PC-9 (cell line): ENCODE data around the gene TAS2R1. TPM values are rescaled to one million over a fixed set of nuclear protein-coding genes. Genes with fewer than 3 reads are reported as not detected.
"Not testable (repeated sequence)": the region's sequence is repeated elsewhere in the genome, so short reads cannot be mapped to it uniquely, and the experiment has no call there.

Source experiments
- BruUV-seq: library from RNA; stranded (reverse); fragments of 400-500 nt; replicated peaks from 2 replicates; lab custom pipeline; 2021; lab: Mats Ljungman, UMichigan
- CTCF ChIA-PET: fragments of 300-600 bp; sonication (Branson Sonifier 250); formaldehyde crosslinking; loops from one replicate; lab custom pipeline; 2022; ENCODE audit warnings: antibody characterized with exemption; lab: Charles Lee
- POLR2A ChIA-PET: fragments of 300-600 bp; sonication (Branson Sonifier 250); formaldehyde crosslinking; loops from one replicate; lab custom pipeline; 2022; ENCODE audit warnings: antibody characterized with exemption; ENCODE audit not compliant: unreplicated experiment; lab: Charles Lee
- DNase-seq, 2 experiments: peaks; one replicate each; pipeline versions ENCODE4 v3.0.0 to v3.0.0-alpha.2; 2015 to 2022; ENCODE audit warnings: mixed read lengths in 1 of 2
- H2AFZ ChIP-seq: fragments of 200-600 bp; sonication (generic); 2 replicates; pipeline ENCODE4 v1.8.1; 2017; ENCODE audit warnings: antibody characterized with exemption
- H3F3A ChIP-seq: fragments of 200-600 bp; sonication (generic); 2 replicates; pipeline ENCODE4 v1.8.1; 2017; ENCODE audit warnings: antibody characterized with exemption, mild to moderate bottlenecking, low read depth; ENCODE audit not compliant: insufficient read depth
- H3K27ac ChIP-seq: fragments of 200-600 bp; sonication (generic); 2 replicates; pipeline ENCODE4 v1.6.1; 2016; ENCODE audit warnings: mixed run types
- H3K27me3 ChIP-seq: fragments of 200-600 bp; sonication (generic); 2 replicates; pipeline ENCODE4 v1.6.1; 2016; ENCODE audit warnings: low read depth, mixed run types; ENCODE audit not compliant: insufficient read depth
- H3K36me3 ChIP-seq: fragments of 200-600 bp; sonication (generic); 2 replicates; pipeline ENCODE4 v1.6.1; 2016; ENCODE audit warnings: low read depth, mixed run types
- H3K4me1 ChIP-seq: fragments of 200-600 bp; sonication (generic); replicated peaks from 2 replicates; pipeline ENCODE4 v1.6.1; 2016; ENCODE audit warnings: mixed run types; ENCODE audit not compliant: insufficient read depth
- H3K4me2 ChIP-seq: fragments of 200-600 bp; sonication (generic); 2 replicates; pipeline ENCODE4 v1.6.1; 2017; ENCODE audit warnings: mixed run types
- H3K4me3 ChIP-seq: fragments of 200-600 bp; sonication (generic); 2 replicates; pipeline ENCODE4 v1.6.1; 2016; ENCODE audit warnings: mixed run types
- H3K79me2 ChIP-seq: fragments of 200-600 bp; sonication (generic); 2 replicates; pipeline ENCODE4 v1.6.1; 2017; ENCODE audit warnings: low read depth, mixed run types
- H3K9me2 ChIP-seq: fragments of 200-600 bp; sonication (generic); 2 replicates; pipeline ENCODE4 v1.8.1; 2017; ENCODE audit warnings: mild to moderate bottlenecking; ENCODE audit not compliant: insufficient read depth
- H3K9me3 ChIP-seq: fragments of 200-600 bp; sonication (generic); 2 replicates; pipeline ENCODE4 v1.8.1; 2016; ENCODE audit warnings: low read depth; ENCODE audit not compliant: insufficient read depth
- H4K20me1 ChIP-seq: fragments of 200-600 bp; sonication (generic); 2 replicates; pipeline ENCODE4 v1.8.1; 2017; ENCODE audit not compliant: insufficient read depth
- CTCF ChIP-seq: fragments of 200-600 bp; sonication (generic); conservative IDR thresholded peaks from 2 replicates; pipeline ENCODE4 v1.6.1; 2017; ENCODE audit warnings: mixed run types, antibody characterized with exemption, mild to moderate bottlenecking, moderate library complexity
- EZH2 ChIP-seq: fragments of 200-600 bp; sonication (generic); IDR thresholded peaks from 2 replicates; pipeline ENCODE4 v1.8.0; 2017; ENCODE audit warnings: antibody characterized with exemption, low read depth
- intact Hi-C: fragments of 100-400 bp; cut with micrococcal nuclease; formaldehyde crosslinking; loops from one replicate; pipeline ENCODE4 v1.10.0; 2022; ENCODE audit not compliant: unreplicated experiment
- total RNA-seq: library from RNA; stranded (reverse); gene quantifications from 2 replicates; pipeline ENCODE4 v1.2.3, GENCODE V29; 2021

The TAS2R1 gene
- total RNA-seq, 1 experiment from 2014 or later = not detected

DNA sequence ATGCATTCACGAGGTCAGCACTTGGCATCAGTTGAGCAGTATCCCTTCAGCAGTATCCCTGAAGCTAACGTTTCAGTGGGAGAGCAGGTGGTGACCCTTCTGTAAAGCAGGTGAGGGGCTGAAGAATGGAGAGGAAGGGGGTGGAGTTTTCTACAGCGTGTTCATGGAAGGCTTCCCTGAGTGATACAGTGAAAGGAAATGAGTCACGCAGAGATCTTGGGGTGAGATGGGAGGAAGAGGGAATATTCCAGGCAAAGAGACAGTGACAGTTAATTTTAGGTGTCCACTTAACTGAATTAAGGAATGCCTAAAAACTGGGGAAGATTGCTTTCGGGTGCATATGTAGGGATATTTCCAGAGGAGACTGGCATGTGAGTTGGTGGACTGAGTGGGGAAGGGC, 25.7 kb downstream of the TAS2R1 start:
- Histone ChIP-seq H3F3A (no peaks in the 10 kb centered on the region), H3K9me3 (no peaks in the 10 kb centered on the region), H3K27me3 (no peaks in the 10 kb centered on the region), H3K4me1 (no peaks in the 10 kb centered on the region), H3K79me2 (no peaks in the 10 kb centered on the region), H2AFZ (no peak overlapping the region), H3K4me2 (no peak overlapping the region), H3K4me3 (no peak overlapping the region), H3K36me3 (no peaks in the 10 kb centered on the region), H4K20me1 (no peaks in the 10 kb centered on the region), H3K27ac (no peak overlapping the region), H3K9me2 (no peaks in the 10 kb centered on the region)
- BruUV-seq = no TSS peak
- intact Hi-C loops = no loop called here
- CTCF ChIA-PET = no interaction called here
- POLR2A ChIA-PET = no interaction called here
- no peak for DNase-seq
- no peak for TF ChIP-seq EZH2

DNA sequence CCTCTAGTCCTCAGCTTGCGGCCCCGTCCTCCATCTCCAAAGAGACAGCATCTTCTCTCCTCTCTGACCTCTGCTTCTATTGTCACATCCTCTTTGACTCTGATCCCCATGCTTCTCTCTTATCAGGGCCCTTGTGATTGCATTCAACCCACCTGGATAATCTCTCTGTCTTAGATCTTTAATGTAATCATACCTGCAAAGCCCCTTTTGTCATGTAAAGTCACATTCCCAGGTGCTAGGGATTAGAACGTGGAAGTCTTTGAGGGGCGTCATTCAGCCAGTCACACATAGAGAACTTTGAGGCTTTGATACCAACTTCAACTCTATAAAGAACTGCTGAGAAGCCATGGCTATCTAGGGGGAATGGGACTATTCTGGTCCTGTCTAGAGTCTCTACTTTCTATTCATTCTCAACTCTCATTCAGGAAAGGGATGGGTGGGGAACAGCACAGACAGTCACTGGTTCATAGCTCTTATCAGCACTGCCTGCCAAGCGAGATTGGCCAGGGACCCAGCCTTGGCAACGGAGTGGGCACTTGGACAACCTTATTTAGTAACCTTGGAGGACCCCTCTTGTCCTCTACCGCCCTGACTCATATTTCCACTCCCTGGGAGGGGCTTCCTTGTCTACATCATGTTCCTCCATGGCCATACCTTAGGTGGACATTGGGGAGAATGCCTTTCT, 29.0 kb downstream of the TAS2R1 start:
- Histone ChIP-seq H3K4me3 (no peak overlapping the region), H3K27me3 (no peaks in the 10 kb centered on the region), H3K36me3 (no peaks in the 10 kb centered on the region), H3K9me2 (no peaks in the 10 kb centered on the region), H3K9me3 (no peaks in the 10 kb centered on the region), H3K27ac (no peak overlapping the region), H3K4me2 (no peak overlapping the region), H4K20me1 (no peaks in the 10 kb centered on the region), H3K4me1 (no peaks in the 10 kb centered on the region), H3F3A (no peaks in the 10 kb centered on the region), H2AFZ (no peak overlapping the region), H3K79me2 (no peaks in the 10 kb centered on the region)
- DNase-seq = no peak
- intact Hi-C loops = no loop called here
- POLR2A ChIA-PET = interaction anchor here (0.6 kb wide), 1 partner anchor 245 kb away, joined by 5 read pairs; no protein-coding TSS in a partner anchor
- TF ChIP-seq CTCF (no peak), EZH2 (no peak)
- CTCF ChIA-PET = no interaction called here
- BruUV-seq = no TSS peak

DNA sequence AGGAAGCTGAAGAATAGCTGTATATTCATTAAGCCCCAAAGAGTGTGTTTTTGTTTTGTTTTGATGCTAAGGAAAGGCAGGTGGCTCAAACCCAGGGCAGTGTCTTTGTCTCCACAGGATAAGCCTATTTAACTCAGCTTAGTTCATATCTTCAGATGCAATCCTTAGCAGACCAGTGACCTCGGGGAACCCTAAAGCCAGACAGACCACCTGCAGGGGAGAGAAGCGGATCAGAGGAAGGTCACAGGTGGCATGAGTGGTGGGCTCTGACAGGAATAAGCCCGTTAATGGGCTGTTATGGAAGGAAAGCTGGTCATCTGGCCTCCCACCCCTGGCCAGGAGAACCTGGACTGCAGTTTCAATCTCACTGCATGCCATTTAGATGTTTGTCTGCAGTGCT, 30.8 kb downstream of the TAS2R1 start:
- Histone ChIP-seq H3K27ac (no peak overlapping the region), H4K20me1 (no peaks in the 10 kb centered on the region), H3F3A (no peaks in the 10 kb centered on the region), H3K9me2 (no peaks in the 10 kb centered on the region), H3K9me3 (no peaks in the 10 kb centered on the region), H3K4me1 (peaks cover 11% of the 10 kb centered on the region), H2AFZ (no peak overlapping the region), H3K36me3 (no peaks in the 10 kb centered on the region), H3K27me3 (no peaks in the 10 kb centered on the region), H3K79me2 (no peaks in the 10 kb centered on the region), H3K4me2 (no peak overlapping the region), H3K4me3 (no peak overlapping the region)
- intact Hi-C loops = no loop called here
- no TSS peak for BruUV-seq
- TF ChIP-seq CTCF (no peak), EZH2 (no peak)
- ChIA-PET CTCF (no interaction called here), POLR2A (no interaction called here)
- no peak for DNase-seq

GRCh38 chr5:9598329-9598728, 31.8 kb downstream of the TAS2R1 start:
- H3K9me3 ChIP-seq, intact Hi-C loops, POLR2A ChIA-PET, CTCF ChIA-PET, H3K36me3 ChIP-seq, BruUV-seq, H3K27me3 ChIP-seq, H3K27ac ChIP-seq, H3K4me3 ChIP-seq, DNase-seq, H4K20me1 ChIP-seq, H3K9me2 ChIP-seq, H2AFZ ChIP-seq, H3K79me2 ChIP-seq, H3F3A ChIP-seq, H3K4me2 ChIP-seq: not testable (repeated sequence)
- H3K4me1 ChIP-seq = peaks cover 14% of the 10 kb centered on the region

GRCh38 chr5:9597322-9597721, 32.8 kb downstream of the TAS2R1 start:
- H3K4me1 ChIP-seq = peaks cover 14% of the 10 kb centered on the region
- BruUV-seq, H3K9me2 ChIP-seq, H3K27ac ChIP-seq, H3K79me2 ChIP-seq, H3F3A ChIP-seq, H3K27me3 ChIP-seq, H3K9me3 ChIP-seq, H3K4me2 ChIP-seq, H3K4me3 ChIP-seq, H4K20me1 ChIP-seq, H3K36me3 ChIP-seq, DNase-seq, H2AFZ ChIP-seq, intact Hi-C loops, POLR2A ChIA-PET: not testable (repeated sequence)
- CTCF ChIA-PET = interaction anchor here (0.7 kb wide), 1 partner anchor 131 kb away, joined by 3 read pairs; no protein-coding TSS in a partner anchor
